GM19452 (cell line): ENCODE measurements around the gene TRAF3IP1.
"Not testable (repeated sequence)": the region's sequence is repeated elsewhere in the genome, so short reads cannot be mapped to it uniquely, and the experiment has no call there.

Source experiments
- ATAC-seq: cut with Tn5 transposase; IDR thresholded peaks from one replicate; pipeline ENCODE4 v1.9.1; 2021; ENCODE audit not compliant: unreplicated experiment

The TRAF3IP1 gene

DNA sequence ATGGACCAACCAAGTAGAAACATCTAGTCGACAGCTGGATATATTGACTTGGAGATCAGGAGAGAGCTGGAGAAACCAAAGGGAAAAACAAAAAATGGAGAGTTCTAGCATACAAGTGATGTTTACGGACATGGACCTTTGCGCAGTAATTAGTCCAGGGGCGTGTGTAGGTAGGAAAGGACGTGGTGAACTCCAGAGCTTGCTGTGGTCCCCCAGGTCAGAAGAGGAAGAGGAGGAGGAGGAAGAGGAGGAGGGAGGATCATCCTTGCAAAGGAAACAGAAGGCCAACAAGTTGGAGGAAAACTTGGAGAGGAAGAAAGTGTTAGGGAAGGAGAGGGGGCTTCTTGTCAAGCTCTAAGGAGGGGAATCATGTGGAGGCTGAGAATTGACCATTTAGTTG, 17.5 kb downstream of the TRAF3IP1 start:
- ATAC-seq: no peak

DNA sequence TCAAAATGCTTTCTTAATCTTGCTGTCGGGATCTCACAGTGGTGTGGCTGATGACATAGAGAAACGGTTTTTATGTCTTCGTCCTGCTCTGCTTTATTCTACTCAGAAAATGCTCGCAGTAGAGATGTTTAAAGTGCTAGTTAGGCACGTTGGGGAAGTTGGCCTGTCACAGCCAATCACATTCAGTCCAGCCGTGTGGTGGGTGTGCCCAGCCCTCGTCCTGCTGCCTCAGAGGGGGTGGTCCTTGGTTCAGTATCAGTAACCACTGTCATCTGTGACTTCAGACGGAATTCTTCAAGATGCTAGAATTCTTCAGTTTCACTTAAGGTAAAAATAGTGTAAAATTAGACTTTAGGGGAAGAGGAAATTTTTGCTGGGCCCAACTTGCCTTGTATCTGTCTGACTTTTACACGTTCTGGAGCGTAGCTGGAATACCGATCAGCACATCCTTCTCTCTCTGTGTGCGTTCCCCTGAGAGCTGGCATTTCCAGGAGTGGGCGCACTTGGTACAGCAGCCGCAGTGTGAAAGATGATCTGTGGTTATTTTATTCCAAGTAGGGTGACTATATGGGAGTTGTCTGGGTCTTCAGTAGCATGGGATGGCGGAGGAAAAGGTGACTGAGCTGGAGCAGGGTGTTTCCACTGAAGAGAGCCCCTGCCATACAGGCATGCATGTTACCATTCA, 18.5 kb downstream of the TRAF3IP1 start:
- ATAC-seq: no peak

DNA sequence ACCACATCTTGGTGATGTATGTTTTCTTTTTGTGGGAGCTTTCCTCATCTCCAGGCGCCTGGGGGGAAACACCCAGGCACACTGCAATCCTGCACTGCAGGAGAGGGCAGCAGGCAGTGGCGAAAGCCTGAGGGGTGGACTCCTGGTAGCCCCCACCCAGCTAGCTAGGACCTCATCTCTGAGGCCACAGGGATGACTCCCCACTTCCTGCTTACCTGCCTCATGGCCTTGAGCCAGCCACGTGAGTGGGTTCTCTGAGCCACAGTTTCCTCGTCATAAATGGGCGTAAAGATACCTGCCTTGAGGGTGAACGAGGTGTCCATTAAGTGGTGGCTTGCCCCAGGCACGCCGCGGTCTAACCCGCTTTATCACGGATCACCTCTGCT, 19.1 kb downstream of the TRAF3IP1 start:
- no peak for ATAC-seq

DNA sequence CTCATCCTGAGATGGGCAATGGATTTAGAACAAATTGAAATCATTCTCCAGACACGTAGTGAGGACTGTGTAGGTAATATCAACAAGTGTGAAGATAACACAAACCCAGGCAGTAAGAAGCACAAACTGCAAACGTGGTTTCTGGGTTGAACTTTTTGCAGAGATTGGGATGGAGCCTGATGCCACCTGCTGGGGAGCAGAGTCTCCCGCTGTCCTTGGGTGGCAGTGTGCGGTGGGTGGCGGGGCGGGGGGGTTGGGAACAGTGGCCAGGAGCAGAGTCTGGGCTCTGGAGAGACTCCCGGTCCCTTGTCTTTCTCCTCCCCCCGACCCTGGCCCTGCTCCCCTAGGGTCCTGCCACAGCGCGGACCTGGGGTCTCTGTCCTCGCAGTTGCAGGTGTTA, 19.5 kb downstream of the TRAF3IP1 start:
- ATAC-seq: no peak

DNA sequence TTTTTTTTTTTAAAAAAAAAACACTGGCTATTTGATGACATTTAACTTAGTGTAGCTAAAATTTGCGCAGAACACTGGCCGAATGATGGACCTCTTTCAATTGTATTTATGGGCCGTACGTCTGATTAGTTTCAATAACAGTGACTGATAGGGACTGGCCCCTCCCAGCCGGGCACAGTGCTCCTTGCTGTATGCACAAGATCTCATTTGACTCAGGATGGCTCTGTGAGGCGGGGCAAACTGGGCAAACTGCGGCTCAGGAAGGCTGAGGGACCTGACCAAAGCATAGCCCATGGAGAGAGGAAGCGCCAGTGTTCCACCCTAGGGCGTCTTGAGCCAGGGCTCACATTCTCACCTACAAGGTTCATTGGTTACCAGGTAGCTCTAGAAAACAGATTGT, 21.2 kb downstream of the TRAF3IP1 start:
- no peak for ATAC-seq

DNA sequence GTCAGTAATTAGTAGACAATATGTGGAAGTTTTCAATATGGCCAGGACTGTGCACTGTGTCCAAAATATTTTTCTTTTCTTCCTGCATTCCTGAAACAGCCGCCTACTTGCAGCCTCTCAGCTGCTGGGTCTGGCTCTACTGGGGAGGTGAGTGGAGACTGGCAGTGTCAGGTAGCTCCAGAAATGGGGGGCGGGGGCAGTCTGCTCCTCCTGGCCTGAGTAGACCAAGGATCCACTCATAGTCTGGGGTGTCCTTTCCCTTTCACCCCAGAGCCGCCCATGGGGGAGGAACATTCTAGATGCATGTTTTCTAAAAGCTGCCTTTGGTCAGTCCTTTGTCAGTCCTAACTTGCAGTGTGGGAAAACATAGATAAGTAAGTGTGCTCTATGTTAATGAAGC, 23.7 kb downstream of the TRAF3IP1 start:
- no peak for ATAC-seq

DNA sequence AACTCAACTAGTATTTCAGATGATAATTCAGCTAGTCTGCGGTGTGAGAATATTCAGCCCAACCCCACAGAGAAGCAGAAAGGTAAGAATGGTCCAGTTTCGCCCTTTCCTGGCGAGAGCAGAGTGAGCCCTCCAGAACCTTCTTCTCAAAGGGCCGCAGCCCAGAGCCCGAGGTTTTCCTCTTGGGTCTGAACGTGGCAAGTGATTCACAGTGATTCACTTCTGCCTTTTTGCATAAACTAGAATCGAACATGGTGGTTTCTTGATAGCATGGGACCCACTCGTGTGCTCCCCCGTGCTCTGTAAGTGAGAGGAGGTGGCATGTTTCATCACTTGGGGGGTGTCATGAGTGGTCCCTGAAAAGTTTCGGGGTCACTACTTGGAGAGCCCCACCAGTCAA, 24.2 kb downstream of the TRAF3IP1 start:
- no peak for ATAC-seq

DNA sequence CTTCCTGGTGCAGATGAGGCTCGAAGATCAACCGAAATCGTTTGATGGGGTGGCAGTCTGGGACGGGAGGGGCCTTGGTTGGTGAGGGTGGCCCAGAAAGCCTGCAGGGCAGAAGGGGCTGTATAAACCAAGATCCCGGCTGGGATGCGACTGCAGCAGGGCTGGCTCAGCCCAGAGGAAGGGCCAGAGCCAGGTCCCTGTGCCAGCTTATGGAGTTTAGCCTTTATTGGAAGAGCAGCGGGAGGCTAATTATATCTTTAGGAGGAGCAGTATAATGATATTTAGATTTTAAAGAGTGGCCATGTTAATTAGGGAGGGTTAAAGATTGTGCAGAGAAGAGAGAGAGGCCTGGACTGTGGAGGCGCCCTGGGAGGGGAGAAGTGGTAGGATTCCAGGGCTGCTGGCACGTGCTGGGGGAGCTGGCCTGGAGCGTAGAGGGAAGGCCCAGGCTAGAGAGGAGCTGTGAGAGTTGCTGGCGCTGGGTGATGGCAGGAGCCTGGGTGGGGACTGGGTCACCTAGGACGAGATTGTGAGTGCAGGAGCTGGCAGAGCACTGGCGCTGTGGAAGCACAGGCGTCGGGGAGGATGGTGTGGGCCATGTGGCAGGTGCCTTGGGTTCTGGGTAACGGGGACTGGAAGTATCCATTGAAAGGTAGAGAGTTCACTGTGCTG, 25.1 kb downstream of the TRAF3IP1 start:
- ATAC-seq: no peak

DNA sequence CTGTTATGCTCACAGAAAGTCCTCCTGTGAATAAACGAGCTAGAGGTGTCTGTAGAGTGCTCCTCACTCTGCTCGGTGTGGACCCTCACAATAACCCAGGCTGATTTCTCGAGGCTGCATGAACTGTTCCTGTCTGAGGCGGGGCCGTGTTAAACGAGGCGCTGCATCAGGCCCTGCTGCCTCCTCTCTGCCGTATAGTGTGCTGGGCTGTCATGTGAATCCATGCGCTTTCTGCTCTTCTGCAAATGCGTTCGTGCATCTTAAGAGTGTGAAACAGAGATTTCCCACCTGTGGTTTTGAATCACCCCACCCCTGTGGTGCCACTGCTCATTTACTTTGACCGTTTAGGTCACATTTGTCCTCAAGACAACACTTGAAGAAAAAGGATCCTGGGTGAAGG, 26.2 kb downstream of the TRAF3IP1 start:
- ATAC-seq: no peak

DNA sequence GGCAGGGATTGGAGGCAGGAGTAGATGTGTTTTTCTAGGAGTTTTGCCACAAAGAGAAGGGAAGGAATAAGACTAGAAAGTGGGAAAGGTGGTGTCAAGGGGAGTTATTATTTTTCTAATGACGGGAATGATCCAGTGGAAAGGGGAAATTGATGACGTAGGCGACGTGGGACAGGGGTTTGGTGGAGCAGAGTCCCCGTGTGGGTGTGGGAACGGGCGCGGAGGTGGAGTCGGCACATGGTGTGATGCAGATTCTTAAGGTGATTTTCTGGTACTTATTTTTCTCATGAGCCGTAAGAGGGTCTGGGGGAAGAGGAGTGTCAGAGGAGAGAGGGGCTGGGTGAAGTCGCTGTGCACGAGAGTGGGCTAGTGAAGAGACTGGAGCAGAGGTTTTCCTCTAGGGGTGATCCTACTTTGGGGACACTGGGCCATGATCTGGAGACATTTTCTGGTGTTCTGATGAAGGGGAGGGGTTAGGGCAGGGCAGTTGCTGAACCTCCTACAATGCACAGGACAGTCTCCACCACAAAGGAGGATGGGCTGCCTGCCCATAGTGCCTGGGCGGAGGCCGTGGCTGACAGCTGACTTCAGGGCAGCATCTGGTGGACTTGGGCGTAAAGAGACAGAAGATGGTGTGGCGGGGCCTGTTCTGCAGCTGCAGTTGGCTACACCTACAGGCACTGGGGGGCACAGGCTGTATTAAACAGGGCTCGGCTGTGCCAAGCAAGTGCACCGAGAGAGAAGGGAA, 30.0 kb downstream of the TRAF3IP1 start:
- ATAC-seq: no peak

DNA sequence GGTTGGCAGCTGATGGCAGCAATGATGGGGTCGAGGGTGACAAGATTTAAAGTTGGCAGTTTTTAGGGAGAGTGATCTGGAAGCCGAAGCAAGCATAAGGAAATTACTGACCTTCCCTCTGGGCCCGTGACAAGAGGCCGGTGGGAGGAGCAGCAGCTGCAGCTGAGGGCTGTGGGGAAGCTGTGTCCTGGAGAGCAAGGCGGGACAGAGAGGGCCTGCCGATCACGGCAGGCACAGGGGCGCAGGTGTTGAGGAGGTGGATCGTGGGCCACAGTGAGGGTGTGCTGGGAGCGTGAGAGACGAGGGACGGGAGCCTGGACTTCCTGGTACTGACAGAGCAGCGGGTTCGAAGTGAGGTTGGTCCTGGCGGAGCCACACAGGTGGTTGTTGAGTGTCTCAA, 31.0 kb downstream of the TRAF3IP1 start:
- no peak for ATAC-seq

DNA sequence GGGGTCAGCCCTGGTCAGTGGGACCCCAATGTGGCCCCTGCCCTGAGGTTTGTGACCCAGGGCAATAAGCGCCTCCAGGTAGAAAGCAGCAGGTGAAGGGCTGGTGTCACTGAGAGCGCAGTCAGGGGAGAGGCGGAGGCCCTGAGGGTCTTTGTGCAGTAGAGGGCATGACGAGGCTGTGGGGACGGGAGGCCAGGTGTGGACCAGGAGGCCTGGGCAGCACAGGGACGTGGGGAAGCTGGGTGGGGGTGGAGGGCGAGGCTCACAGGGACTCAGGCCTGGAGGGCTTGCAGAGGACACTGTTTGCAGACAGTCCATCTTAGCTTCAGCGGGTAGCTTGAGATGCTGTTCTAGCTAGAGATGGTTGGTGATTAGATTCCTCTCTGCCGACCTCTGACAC, 32.0 kb downstream of the TRAF3IP1 start:
- ATAC-seq: no peak

DNA sequence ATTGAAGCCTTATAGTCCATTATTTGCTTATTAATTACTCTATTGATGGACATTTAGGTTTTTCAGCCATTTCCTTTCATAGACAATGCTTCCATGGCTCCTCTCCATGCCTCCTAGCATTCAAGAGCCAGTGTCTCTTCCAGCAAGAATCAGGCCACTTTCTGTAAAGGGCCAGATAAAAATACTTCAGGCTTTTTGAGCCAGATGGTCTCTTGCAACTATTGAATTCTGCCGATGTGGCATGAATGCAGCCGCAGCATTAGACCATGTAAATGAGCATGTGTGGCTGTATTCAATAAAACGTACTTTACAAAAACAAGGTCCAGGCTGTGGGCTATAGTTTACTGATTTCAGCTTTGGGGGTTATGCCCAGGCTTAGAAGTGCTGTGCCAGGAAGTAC, 38.5 kb downstream of the TRAF3IP1 start:
- ATAC-seq: no peak

DNA sequence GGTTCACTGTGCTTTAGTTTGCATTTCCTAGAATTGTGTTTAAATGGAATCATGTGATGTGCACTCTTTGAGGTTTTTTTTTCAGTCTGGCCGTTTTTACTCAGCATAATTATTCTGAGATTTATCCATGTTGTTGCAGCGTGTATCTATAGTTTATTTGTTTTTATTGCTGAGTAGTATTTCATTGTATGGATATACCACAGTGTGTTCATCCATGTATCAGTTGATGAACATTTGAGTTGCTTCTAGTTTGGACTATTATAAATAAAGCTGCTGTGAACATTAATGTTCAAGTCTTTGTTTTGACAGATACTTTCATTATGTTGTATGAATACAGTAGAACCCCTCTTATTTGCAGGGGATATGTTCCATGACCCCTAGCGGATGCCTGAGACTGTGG, 39.1 kb downstream of the TRAF3IP1 start:
- no peak for ATAC-seq

DNA sequence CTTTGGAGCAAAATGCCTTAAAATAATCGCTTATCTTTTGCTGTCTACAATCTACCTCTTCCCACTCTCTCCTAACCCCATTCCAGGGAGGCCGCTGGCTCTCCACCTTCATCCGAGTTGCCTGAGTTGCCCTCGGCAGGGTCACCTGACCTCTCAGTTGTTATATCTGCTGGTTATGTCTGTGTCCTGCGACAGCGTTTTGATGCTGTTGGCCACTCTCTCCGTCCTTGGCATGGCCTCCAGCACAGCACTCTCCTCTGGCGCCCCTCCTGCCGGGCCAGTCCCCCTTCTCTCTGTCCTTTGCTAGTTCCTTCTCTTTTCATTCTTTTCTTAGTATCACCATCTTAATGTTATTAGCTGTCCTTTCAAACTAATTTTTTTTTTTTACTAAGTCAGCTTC, 41.6 kb downstream of the TRAF3IP1 start:
- no peak for ATAC-seq

DNA sequence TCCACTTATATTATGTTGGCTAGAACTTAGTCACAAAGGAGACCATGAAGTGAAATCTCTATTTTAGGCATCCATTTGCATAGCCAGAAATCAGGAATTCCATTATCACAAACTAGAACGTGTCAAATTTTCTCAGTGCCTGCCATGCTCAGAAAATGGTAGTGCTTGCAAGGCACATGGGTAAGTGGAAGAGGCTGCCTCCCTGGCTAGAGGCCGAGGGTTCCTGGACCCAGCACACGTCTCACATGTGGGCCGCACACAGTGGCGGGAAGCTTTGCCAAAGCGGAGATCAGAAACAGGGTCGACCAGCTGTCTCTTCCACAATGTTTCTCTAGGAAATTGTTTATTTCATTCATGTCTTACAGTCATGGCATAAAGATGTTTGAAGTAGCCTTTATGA, 42.3 kb downstream of the TRAF3IP1 start:
- no peak for ATAC-seq

DNA sequence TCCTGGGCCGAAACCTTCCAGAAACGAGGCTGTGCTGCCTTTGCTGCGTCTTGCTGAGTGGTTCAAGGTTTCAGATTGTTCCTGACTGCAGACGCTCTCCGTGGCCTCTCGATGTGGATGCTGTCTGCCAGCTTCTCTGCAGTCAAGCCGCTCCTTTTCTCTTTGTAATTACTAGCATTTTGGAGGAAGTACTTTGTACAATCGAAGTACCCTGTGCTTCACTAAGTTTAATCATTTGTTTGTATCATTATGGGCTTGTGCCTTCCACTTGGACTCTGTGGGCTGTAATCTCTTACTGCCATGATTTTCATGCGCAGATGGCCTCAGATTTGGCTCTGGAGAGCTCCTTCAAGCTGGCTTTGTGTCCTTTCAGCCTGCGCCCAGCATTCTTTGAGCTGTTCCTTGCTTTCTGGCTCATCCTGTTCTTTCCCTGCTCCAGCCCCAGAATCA, 49.3 kb downstream of the TRAF3IP1 start:
- no peak for ATAC-seq

DNA sequence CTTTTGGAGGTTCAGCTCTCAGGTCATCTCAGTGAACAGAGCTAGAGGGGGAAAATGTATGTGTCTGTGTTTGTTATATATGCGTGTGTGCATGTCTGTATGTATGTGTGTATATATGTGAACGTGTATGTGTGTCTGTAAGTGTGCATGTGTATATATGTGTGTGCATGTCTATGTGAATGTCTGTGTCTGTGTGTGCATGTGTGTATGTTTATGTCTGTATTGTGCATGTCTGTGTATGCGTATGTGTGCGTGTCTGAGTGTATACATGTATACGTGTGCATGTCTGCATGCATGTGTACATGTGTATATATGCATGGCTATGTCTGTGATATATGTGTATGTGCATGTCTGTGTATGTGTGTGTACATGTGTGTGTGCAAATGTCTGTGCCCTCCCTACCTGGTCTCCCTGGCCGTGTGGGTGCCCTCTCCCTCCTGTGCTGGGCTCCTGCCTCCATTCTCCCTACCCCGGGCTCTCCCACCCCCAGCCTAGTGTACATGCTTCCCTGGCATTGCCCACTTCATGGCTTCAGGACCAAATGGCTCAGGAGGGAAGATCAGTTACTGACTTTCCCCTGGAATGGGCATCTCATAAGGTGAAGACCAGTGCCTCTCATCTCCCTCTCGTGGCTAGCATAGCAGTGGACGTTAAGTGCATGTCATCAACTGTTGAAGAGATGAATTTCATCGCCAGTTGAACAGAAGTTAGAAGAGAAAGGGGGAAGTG, 49.9 kb downstream of the TRAF3IP1 start:
- ATAC-seq: no peak

DNA sequence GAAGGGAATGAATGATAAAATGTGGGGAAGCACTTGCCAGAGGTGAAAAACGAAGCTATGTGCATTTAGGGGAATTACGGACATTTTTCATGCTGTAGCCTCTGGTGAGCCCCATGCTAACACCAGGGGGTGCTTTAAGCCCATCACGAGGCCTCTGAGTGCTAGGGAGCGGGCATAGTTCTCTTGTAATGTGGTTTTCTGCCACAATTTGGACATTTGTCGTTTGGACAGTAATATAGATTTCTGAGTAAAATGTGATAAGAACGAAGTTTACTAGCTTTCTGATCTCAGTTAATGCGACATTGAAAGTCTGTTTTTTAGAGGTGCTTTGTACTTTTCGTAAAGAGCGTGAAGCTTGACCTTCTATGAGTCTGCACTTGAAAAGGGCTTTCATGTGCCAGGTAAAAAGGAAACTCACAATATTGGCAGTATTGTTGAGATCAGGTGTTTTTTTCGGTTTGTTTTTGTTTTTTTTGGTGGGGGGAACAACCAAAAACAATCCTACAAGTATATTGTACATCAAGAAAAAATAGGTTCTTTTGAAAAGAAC, 50.6 kb downstream of the TRAF3IP1 start:
- no peak for ATAC-seq

DNA sequence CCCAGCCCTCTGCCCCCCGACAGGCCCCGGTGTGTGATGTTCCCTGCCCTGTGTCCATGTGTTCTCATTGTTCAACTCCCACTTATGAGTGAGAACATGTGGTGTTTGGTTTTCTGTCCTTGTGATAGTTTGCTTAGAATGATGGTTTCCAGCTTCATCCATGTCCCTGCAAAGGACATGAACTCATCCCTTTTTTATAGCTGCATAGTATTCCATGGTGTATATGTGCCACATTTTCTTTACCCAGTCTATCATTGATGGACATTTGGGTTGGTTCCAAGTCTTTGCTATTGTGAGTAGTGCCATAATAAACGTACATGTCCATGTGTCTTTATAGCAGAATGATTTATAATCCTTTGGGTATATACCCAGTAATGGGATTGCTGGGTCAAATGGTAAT, 52.0 kb downstream of the TRAF3IP1 start:
- not testable (repeated sequence) for ATAC-seq

DNA sequence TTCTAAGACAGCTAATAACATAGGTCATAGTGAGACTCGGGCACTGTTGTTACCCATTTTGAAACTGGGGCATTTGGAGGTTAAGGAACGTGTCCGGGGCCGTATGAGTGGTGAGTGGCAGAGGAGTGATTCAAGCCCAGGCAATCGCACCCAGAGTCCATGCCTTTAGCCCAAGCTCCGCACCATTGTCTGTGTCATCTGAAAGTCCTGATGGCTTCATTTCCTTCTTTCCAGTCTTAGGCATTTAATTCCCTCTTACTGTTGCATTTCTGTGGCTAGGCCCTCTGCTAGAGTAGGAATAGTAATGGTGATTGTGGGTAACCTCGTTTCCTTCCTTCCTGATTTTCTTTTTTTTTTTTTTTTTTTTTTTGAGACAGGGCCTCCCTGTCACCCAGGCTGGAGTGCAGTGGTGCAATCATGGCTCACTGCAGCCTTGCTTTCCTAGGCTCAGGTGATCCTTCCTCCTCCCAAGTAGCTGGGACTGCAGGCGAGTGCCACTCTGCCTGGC, 56.6 kb downstream of the TRAF3IP1 start:
- ATAC-seq: no peak
